ENCODE data around the gene SRPK2.
A peak's percentile ranks its signal among the peaks of the same experiment; 100 is the strongest.
"Not testable (repeated sequence)": the region's sequence is repeated elsewhere in the genome, so short reads cannot be mapped to it uniquely, and the experiment has no call there.

SRPK2 gene

GRCh38 chr7:105304040-105304895 lies 84.5 kb downstream of the SRPK2 start:
- Histone ChIP-seq H3K4me1 (ENCODE audit: insufficient read depth, poor library complexity, severe bottlenecking) (peaks cover 14% of the 10 kb centered on the region), H3K36me3 (ENCODE audit: low read depth) (no peaks in the 10 kb centered on the region), H3K9me3 (ENCODE audit: severe bottlenecking) (no peaks in the 10 kb centered on the region), H3K4me3 (ENCODE audit: severe bottlenecking) (no peak overlapping the region), H3K27ac (ENCODE audit: poor library complexity, severe bottlenecking) (peak overlapping the region; percentile 41), H3K27me3 (ENCODE audit: insufficient read depth, poor library complexity, severe bottlenecking) (no peaks in the 10 kb centered on the region)
- ATAC-seq (ENCODE audit: low read depth) (peak; percentile 80), DNase-seq (ENCODE audit: low spot score) (no peak)
- TF ChIP-seq CTCF (IDR thresholded peaks at IDR 0.05; ENCODE audit: poor library complexity, severe bottlenecking): no peak

GRCh38 chr7:105300587-105300986 lies 88.1 kb downstream of the SRPK2 start:
- H3K36me3 ChIP-seq (ENCODE audit: low read depth); H3K4me3 ChIP-seq (ENCODE audit: severe bottlenecking); H3K9me3 ChIP-seq (ENCODE audit: severe bottlenecking); H3K27ac ChIP-seq (ENCODE audit: poor library complexity, severe bottlenecking); DNase-seq (ENCODE audit: low spot score); H3K27me3 ChIP-seq (ENCODE audit: insufficient read depth, poor library complexity, severe bottlenecking); ATAC-seq (ENCODE audit: low read depth): not testable (repeated sequence)
- H3K4me1 ChIP-seq (ENCODE audit: insufficient read depth, poor library complexity, severe bottlenecking): peaks cover 11% of the 10 kb centered on the region

GRCh38 chr7:105298439-105298894 lies 90.3 kb downstream of the SRPK2 start:
- no peak for TF ChIP-seq CTCF (IDR thresholded peaks at IDR 0.05; ENCODE audit: poor library complexity, severe bottlenecking)
- Histone ChIP-seq H3K9me3 (ENCODE audit: severe bottlenecking) (no peaks in the 10 kb centered on the region), H3K36me3 (ENCODE audit: low read depth) (no peaks in the 10 kb centered on the region), H3K4me1 (ENCODE audit: insufficient read depth, poor library complexity, severe bottlenecking) (no peaks in the 10 kb centered on the region), H3K27me3 (ENCODE audit: insufficient read depth, poor library complexity, severe bottlenecking) (no peaks in the 10 kb centered on the region), H3K4me3 (ENCODE audit: severe bottlenecking) (no peak overlapping the region), H3K27ac (ENCODE audit: poor library complexity, severe bottlenecking) (no peak overlapping the region)
- ATAC-seq (ENCODE audit: low read depth) (no peak), DNase-seq (ENCODE audit: low spot score) (no peak)

GRCh38 chr7:105297985-105298384 lies 90.7 kb downstream of the SRPK2 start:
- no peak overlapping the region for H3K27ac ChIP-seq (ENCODE audit: poor library complexity, severe bottlenecking)
- ATAC-seq (ENCODE audit: low read depth) (no peak), DNase-seq (ENCODE audit: low spot score) (no peak)
- no peaks in the 10 kb centered on the region for H3K9me3 ChIP-seq (ENCODE audit: severe bottlenecking)
- no peak for TF ChIP-seq CTCF (IDR thresholded peaks at IDR 0.05; ENCODE audit: poor library complexity, severe bottlenecking)
- H3K4me1 ChIP-seq (ENCODE audit: insufficient read depth, poor library complexity, severe bottlenecking): no peaks in the 10 kb centered on the region
- H3K27me3 ChIP-seq (ENCODE audit: insufficient read depth, poor library complexity, severe bottlenecking): no peaks in the 10 kb centered on the region
- no peak overlapping the region for H3K4me3 ChIP-seq (ENCODE audit: severe bottlenecking)
- no peaks in the 10 kb centered on the region for H3K36me3 ChIP-seq (ENCODE audit: low read depth)

- TF ChIP-seq CTCF (IDR thresholded peaks at IDR 0.05; ENCODE audit: poor library complexity, severe bottlenecking): no peak
- Histone ChIP-seq H3K4me1 (ENCODE audit: insufficient read depth, poor library complexity, severe bottlenecking) (no peaks in the 10 kb centered on the region), H3K4me3 (ENCODE audit: severe bottlenecking) (no peak overlapping the region), H3K9me3 (ENCODE audit: severe bottlenecking) (no peaks in the 10 kb centered on the region), H3K36me3 (ENCODE audit: low read depth) (no peaks in the 10 kb centered on the region), H3K27ac (ENCODE audit: poor library complexity, severe bottlenecking) (no peak overlapping the region), H3K27me3 (ENCODE audit: insufficient read depth, poor library complexity, severe bottlenecking) (no peaks in the 10 kb centered on the region)
- DNase-seq (ENCODE audit: low spot score) (no peak), ATAC-seq (ENCODE audit: low read depth) (no peak)
These were observed 91.4 kb downstream of the SRPK2 start for GRCh38 chr7:105297309-105297708.
